Upper lobe of left lung (tissue), 4 donors: ENCODE measurements around the gene JUP.

Experiments
- POLR2A ChIP-seq, 4 donors: fragments of 450-650 bp; IDR thresholded peaks; one replicate each; pipeline ENCODE4 v1.5.1; 2016 to 2017; ENCODE audit warnings: antibody characterized with exemption in 4 of 4, mild to moderate bottlenecking in 2 of 4
- POLR2AphosphoS5 ChIP-seq, 2 donors: sonication (generic); formaldehyde crosslinking; IDR thresholded peaks; one replicate each; pipeline ENCODE4 v1.5.1; 2017; ENCODE audit warnings: antibody characterized with exemption in 2 of 2
- TF ChIP-seq, protein P1 (sequence below), 6 experiments: fragments of 450-650 bp in 4 of 6; fragments of 200-600 bp in 2 of 6; sonication (generic) in 2 of 6; IDR thresholded peaks; one replicate each; pipeline ENCODE4 v1.5.1; 2016 to 2019; ENCODE audit warnings: antibody characterized with exemption in 6 of 6

DNA sequence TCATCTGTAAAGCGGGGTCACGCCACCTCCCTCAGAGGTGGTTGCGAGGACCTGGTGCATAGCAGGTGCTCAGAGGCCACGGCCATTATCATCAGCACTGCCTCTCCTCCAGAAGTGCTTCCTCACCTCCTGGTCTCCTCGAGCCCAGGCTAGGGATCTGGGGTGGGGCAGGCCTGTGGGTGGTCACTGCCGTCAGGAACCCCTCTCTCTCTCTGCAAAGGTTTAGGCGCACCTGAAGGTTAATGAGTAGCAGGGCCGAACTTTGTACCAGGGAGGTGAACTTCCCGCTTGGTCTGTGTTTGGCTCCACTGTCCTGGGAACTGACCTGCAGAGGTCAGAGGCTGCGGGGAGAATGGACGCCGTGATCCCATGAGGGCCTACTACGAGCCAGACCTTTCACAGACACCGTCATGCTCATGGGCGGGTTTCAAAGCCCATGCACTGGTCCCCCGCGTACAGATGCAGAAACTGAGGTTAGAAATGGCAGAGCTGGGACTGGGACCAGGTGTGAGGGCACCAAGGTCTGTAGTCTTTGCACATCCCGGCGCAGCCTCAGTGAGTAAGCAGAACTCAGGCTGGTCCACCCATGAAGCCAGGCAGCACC is 13.8 kb downstream of the JUP start:
- TF ChIP-seq, protein P1, sequence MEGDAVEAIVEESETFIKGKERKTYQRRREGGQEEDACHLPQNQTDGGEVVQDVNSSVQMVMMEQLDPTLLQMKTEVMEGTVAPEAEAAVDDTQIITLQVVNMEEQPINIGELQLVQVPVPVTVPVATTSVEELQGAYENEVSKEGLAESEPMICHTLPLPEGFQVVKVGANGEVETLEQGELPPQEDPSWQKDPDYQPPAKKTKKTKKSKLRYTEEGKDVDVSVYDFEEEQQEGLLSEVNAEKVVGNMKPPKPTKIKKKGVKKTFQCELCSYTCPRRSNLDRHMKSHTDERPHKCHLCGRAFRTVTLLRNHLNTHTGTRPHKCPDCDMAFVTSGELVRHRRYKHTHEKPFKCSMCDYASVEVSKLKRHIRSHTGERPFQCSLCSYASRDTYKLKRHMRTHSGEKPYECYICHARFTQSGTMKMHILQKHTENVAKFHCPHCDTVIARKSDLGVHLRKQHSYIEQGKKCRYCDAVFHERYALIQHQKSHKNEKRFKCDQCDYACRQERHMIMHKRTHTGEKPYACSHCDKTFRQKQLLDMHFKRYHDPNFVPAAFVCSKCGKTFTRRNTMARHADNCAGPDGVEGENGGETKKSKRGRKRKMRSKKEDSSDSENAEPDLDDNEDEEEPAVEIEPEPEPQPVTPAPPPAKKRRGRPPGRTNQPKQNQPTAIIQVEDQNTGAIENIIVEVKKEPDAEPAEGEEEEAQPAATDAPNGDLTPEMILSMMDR (IDR thresholded peaks at IDR 0.05): no peak
- TF ChIP-seq POLR2A (IDR thresholded peaks at IDR 0.05) (no peak), POLR2AphosphoS5 (IDR thresholded peaks at IDR 0.05) (no peak)
